ENCODE measurements around the gene ERLEC1. TPM values are rescaled to one million over a fixed set of nuclear protein-coding genes. Genes with fewer than 3 reads are reported as not detected.

The ERLEC1 gene
- total RNA-seq, 3 donors from 2014 or later: 82.9 to 114 (median 87.1) TPM

DNA sequence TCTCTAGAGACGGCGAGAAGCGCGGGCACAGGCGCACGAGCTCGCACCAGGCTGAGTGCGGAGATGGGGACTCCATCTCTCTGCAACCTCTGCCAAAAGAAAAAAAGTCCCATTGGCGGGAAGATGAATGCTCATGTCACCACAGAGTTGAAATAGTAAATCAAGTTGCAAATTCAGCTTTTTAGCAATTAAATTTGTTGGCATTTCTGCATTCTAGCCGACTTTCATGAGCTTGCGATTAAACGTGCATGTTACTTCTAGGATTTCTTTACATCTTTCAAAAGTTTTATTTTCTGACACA, 18.7 kb upstream of the ERLEC1 start:
- no peak for TF ChIP-seq POLR2A (IDR thresholded peaks at IDR 0.05)
- no peaks in the 10 kb centered on the region for H3K27me3 ChIP-seq
- no peaks in the 10 kb centered on the region for H3K4me1 ChIP-seq
- peak overlapping the region; percentile 59 to 93 (median 81) for H3K4me3 ChIP-seq
- no peak for DNase-seq (ENCODE audit: low spot score in 2 of 2)
- intact Hi-C loops (cut with DNase I; ENCODE audit: low total_unique reads): no loop called here
- no peaks in the 10 kb centered on the region for H3K9me3 ChIP-seq
- H3K27ac ChIP-seq: peak overlapping the region; percentile 71 to 80
- no peaks in the 10 kb centered on the region for H3K36me3 ChIP-seq

DNA sequence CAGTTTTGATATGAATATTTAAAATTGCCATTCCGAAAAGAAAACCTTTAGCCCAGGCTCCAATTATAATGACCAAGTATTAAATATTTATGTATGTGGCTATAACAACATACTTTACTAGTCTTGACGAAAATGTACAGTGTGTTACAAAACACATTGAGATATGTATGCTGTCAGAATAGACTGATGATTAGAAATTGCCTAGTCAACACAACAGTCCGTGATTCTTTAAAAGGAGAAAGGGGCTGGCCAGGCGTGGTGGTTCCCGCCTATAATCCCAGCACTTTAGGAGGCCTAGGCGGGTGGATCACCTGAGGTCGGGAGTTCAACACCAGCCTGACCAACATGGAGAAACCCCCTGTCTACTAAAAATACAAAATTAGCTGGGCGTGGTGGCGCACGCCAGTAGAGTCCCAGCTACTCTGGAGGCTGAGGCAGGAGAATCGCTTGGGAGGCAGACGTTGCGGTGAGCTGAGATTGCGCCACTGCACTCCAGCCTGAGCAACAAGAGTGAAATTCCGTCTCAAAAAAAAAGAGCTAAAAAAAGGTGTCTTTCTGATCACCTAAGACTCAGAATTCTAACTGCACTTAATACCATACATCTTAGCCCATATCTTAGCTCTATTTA, 17.4 kb upstream of the ERLEC1 start:
- no peaks in the 10 kb centered on the region for H3K4me1 ChIP-seq
- DNase-seq (ENCODE audit: low spot score in 2 of 2): no peak
- no peaks in the 10 kb centered on the region for H3K27me3 ChIP-seq
- no peak overlapping the region for H3K27ac ChIP-seq
- no peak for TF ChIP-seq POLR2A (IDR thresholded peaks at IDR 0.05)
- no peak for TF ChIP-seq POLR2AphosphoS5 (IDR thresholded peaks at IDR 0.05)
- TF ChIP-seq, protein P1, sequence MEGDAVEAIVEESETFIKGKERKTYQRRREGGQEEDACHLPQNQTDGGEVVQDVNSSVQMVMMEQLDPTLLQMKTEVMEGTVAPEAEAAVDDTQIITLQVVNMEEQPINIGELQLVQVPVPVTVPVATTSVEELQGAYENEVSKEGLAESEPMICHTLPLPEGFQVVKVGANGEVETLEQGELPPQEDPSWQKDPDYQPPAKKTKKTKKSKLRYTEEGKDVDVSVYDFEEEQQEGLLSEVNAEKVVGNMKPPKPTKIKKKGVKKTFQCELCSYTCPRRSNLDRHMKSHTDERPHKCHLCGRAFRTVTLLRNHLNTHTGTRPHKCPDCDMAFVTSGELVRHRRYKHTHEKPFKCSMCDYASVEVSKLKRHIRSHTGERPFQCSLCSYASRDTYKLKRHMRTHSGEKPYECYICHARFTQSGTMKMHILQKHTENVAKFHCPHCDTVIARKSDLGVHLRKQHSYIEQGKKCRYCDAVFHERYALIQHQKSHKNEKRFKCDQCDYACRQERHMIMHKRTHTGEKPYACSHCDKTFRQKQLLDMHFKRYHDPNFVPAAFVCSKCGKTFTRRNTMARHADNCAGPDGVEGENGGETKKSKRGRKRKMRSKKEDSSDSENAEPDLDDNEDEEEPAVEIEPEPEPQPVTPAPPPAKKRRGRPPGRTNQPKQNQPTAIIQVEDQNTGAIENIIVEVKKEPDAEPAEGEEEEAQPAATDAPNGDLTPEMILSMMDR (IDR thresholded peaks at IDR 0.05): no peak
- H3K9me3 ChIP-seq: no peaks in the 10 kb centered on the region
- H3K4me3 ChIP-seq: no peak overlapping the region
- no peaks in the 10 kb centered on the region for H3K36me3 ChIP-seq
- intact Hi-C loops (cut with DNase I; ENCODE audit: low total_unique reads): no loop called here

- H3K27me3 ChIP-seq: no peaks in the 10 kb centered on the region
- intact Hi-C loops (cut with DNase I; ENCODE audit: low total_unique reads): no loop called here
- H3K36me3 ChIP-seq: no peaks in the 10 kb centered on the region
- H3K9me3 ChIP-seq: no peaks in the 10 kb centered on the region
- no peak for DNase-seq (ENCODE audit: low spot score in 2 of 2)
- TF ChIP-seq, protein P1 (IDR thresholded peaks at IDR 0.05): no peak
- TF ChIP-seq POLR2AphosphoS5 (IDR thresholded peaks at IDR 0.05) (no peak), POLR2A (IDR thresholded peaks at IDR 0.05) (no peak)
- no peak overlapping the region for H3K4me3 ChIP-seq
- no peak overlapping the region for H3K27ac ChIP-seq
- H3K4me1 ChIP-seq: no peaks in the 10 kb centered on the region
These were observed 16.6 kb upstream of the ERLEC1 start for GRCh38 chr2:53770264-53770663.

GRCh38 chr2:53777134-53777533, 9.7 kb upstream of the ERLEC1 start:
- no peak for DNase-seq (ENCODE audit: low spot score in 2 of 2)
- Histone ChIP-seq H3K27ac (no peak overlapping the region), H3K27me3 (no peaks in the 10 kb centered on the region), H3K9me3 (no peaks in the 10 kb centered on the region), H3K36me3 (no peaks in the 10 kb centered on the region), H3K4me3 (no peak overlapping the region), H3K4me1 (no peaks in the 10 kb centered on the region)
- TF ChIP-seq, protein P1 (IDR thresholded peaks at IDR 0.05): no peak
- no peak for TF ChIP-seq POLR2AphosphoS5 (IDR thresholded peaks at IDR 0.05)
- TF ChIP-seq POLR2A (IDR thresholded peaks at IDR 0.05): no peak
- intact Hi-C loops (cut with DNase I; ENCODE audit: low total_unique reads): no loop called here

GRCh38 chr2:53778536-53779162, 8.2 kb upstream of the ERLEC1 start:
- no peak for DNase-seq (ENCODE audit: low spot score in 2 of 2)
- H3K9me3 ChIP-seq: no peaks in the 10 kb centered on the region
- TF ChIP-seq, protein P1 (IDR thresholded peaks at IDR 0.05): no peak
- TF ChIP-seq POLR2A (IDR thresholded peaks at IDR 0.05) (no peak), POLR2AphosphoS5 (IDR thresholded peaks at IDR 0.05) (no peak)
- intact Hi-C loops (cut with DNase I; ENCODE audit: low total_unique reads): no loop called here
- no peak overlapping the region for H3K27ac ChIP-seq
- no peaks in the 10 kb centered on the region for H3K36me3 ChIP-seq
- H3K4me3 ChIP-seq: no peak overlapping the region
- peaks cover 0 to under 1% of the 10 kb centered on the region in 2 donors for H3K4me1 ChIP-seq
- H3K27me3 ChIP-seq: no peaks in the 10 kb centered on the region

Data from breast epithelium (tissue), 4 donors.